ENCODE data around the gene PGD.
"Not testable (repeated sequence)": the region's sequence is repeated elsewhere in the genome, so short reads cannot be mapped to it uniquely, and the experiment has no call there.

The PGD gene

DNA sequence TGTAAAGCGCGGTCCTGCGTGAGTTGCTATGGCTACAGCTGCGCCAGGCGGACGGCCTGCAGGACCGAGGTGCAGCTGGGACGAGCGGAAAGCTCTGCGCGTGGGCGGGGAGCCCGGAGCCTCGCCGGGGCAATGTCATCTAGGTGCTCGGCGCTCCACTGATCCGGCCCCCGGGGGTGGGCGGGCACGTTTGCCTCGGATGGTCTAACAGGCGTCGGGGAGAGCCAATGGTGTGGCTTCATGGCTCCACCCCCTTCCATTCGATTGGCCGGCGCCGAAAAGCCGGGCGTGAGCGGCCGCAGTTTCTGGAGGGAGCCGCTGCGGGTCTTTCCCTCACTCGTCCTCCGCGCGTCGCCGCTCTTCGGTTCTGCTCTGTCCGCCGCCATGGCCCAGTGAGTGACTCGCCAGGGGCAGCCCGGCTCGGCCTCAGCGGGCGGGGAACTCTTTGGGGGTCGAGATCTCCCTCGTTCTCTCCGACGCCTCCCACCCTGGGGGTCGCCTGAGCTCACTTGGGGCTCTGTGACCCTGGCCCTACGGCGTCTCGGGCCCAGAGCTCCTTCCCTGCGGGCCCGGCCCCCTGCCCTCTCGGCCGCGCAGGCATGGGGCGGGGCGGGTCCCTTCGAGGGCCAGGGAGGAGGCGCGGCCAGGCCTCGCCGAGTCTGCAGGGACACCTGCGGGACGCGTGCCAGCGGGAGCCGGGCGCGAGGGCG, at the start of gene PGD:
Gene PGD (plus strand): TSS at position 331 of the 710 bp plus-strand sequence. CDS start 54 bp downstream, at position 385.
- Histone ChIP-seq H3K27ac (ENCODE audit: low read depth, low read length) (peak within 1 kb of the TSS; percentile 79), H3K9ac (ENCODE audit: low read length) (peak within 1 kb of the TSS; percentile 52), H3K4me1 (ENCODE audit: control insufficient read depth, insufficient read depth, low read length) (peaks cover 6% of the 10 kb centered on the region), H3K36me3 (ENCODE audit: control insufficient read depth, insufficient read depth, low read length) (peaks cover 9% of the 10 kb centered on the region), H3K4me3 (ENCODE audit: low read length) (peak within 1 kb of the TSS; percentile 77), H3K27me3 (ENCODE audit: control insufficient read depth, insufficient read depth, low read length) (no peaks in the 10 kb centered on the region)

DNA sequence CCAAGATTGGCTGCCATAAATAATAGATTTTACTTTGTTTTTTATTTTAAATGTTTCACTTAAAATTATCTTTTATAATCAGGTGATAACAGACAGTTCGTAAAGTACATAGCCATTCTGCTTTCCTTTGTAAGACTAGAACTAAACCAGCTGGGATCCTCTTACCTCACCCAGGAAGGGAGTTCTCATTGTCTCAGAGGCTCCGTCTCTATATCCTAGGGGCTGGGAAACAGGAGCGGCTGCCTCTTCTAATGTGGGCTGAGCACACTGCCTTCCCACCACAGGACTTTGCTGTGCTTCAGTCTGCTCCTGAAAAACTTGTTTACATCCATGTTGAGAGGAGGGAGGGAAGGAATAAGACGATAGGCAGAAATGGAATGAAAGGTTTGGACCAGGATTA, 45.6 kb upstream of the PGD start:
- peaks cover 16% of the 10 kb centered on the region for H3K36me3 ChIP-seq (ENCODE audit: control insufficient read depth, insufficient read depth, low read length)
- no peak overlapping the region for H3K4me3 ChIP-seq (ENCODE audit: low read length)
- H3K27ac ChIP-seq (ENCODE audit: low read depth, low read length), result no peak overlapping the region

GRCh38 chr1:10353693-10354092, 45.2 kb upstream of the PGD start:
- peaks cover 12% of the 10 kb centered on the region for H3K36me3 ChIP-seq (ENCODE audit: control insufficient read depth, insufficient read depth, low read length)
- H3K4me1 ChIP-seq (ENCODE audit: control insufficient read depth, insufficient read depth, low read length), result no peaks in the 10 kb centered on the region
- H3K9ac ChIP-seq (ENCODE audit: low read length), result no peak overlapping the region
- no peaks in the 10 kb centered on the region for H3K27me3 ChIP-seq (ENCODE audit: control insufficient read depth, insufficient read depth, low read length)
- H3K27ac ChIP-seq (ENCODE audit: low read depth, low read length), result no peak overlapping the region
- no peak overlapping the region for H3K4me3 ChIP-seq (ENCODE audit: low read length)

More for the DNA sequence above, 45.6 kb upstream of the PGD start:
- no peaks in the 10 kb centered on the region for H3K4me1 ChIP-seq (ENCODE audit: control insufficient read depth, insufficient read depth, low read length)
- no peak overlapping the region for H3K9ac ChIP-seq (ENCODE audit: low read length)
- H3K27me3 ChIP-seq (ENCODE audit: control insufficient read depth, insufficient read depth, low read length), result no peaks in the 10 kb centered on the region

DNA sequence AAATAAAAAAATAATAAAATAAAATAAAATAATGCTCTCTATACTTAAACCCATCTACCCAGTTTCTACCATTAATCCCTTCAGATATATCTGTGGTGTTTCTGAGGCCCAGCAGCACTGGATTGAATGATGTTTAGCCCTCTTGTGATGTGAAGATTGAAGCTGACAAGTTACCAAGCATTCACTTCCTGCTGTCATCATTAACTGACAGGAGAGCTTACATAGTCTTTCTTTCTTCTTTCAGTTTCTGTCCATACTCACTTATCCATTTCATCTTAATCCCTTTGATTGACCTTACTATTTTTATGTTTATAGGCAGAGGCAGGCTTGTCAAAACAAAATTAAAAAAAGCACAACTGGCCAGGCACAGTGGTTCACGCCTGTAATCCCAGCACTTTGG, 38.8 kb upstream of the PGD start:
- Histone ChIP-seq H3K27me3 (ENCODE audit: control insufficient read depth, insufficient read depth, low read length) (no peaks in the 10 kb centered on the region), H3K36me3 (ENCODE audit: control insufficient read depth, insufficient read depth, low read length) (peaks cover 12% of the 10 kb centered on the region), H3K4me3 (ENCODE audit: low read length) (no peak overlapping the region), H3K4me1 (ENCODE audit: control insufficient read depth, insufficient read depth, low read length) (no peaks in the 10 kb centered on the region), H3K9ac (ENCODE audit: low read length) (no peak overlapping the region), H3K27ac (ENCODE audit: low read depth, low read length) (no peak overlapping the region)

GRCh38 chr1:10361515-10361914, 37.3 kb upstream of the PGD start:
- Histone ChIP-seq H3K9ac (ENCODE audit: low read length) (no peak overlapping the region), H3K27me3 (ENCODE audit: control insufficient read depth, insufficient read depth, low read length) (no peaks in the 10 kb centered on the region), H3K36me3 (ENCODE audit: control insufficient read depth, insufficient read depth, low read length) (peaks cover 20% of the 10 kb centered on the region), H3K27ac (ENCODE audit: low read depth, low read length) (no peak overlapping the region), H3K4me3 (ENCODE audit: low read length) (no peak overlapping the region), H3K4me1 (ENCODE audit: control insufficient read depth, insufficient read depth, low read length) (no peaks in the 10 kb centered on the region)

DNA sequence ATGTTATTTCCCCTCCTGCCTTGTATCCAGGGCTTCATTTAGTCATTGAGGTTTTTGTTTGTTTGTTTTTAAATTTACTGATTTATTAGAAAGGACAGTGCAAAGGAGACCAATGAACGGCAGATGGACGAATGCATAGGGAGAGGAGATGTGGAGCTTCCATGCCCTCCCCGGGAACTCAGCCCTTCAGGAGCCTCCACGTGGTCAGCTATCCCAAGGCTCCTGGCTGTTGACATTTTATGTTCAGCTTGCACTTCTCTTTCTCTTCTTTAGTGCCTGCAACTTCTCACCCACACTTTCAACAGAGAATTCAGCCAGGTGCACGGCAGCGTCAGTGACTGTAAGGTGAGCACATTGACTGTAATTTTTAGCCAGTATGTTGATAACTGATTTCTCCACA, 30.7 kb upstream of the PGD start:
- no peak overlapping the region for H3K27ac ChIP-seq (ENCODE audit: low read depth, low read length)
- H3K9ac ChIP-seq (ENCODE audit: low read length), result no peak overlapping the region
- peaks cover 26% of the 10 kb centered on the region for H3K36me3 ChIP-seq (ENCODE audit: control insufficient read depth, insufficient read depth, low read length)
- no peaks in the 10 kb centered on the region for H3K4me1 ChIP-seq (ENCODE audit: control insufficient read depth, insufficient read depth, low read length)
- no peak overlapping the region for H3K4me3 ChIP-seq (ENCODE audit: low read length)
- H3K27me3 ChIP-seq (ENCODE audit: control insufficient read depth, insufficient read depth, low read length), result no peaks in the 10 kb centered on the region

DNA sequence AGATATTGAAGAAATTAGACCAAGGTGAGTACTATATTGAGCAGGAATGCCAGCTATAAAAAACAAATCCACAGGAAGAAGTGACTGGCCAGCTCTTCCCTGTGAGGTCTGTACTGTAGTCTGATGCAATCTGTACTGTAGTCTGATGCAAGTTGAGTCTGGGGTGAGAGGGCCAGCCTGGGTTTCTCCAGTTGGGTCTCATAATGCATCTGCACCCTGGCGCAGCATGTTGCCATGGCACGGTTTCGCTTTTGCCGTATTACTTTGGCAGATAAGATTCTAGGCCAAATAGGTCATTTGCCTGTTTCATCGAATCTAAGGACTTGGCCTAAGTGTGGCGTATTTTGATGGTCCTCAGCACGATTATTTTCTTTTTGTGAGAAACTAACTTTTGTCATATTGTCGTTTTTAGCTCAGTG, 24.4 kb upstream of the PGD start:
- H3K27me3 ChIP-seq (ENCODE audit: control insufficient read depth, insufficient read depth, low read length), result no peaks in the 10 kb centered on the region
- H3K9ac ChIP-seq (ENCODE audit: low read length), result no peak overlapping the region
- H3K4me3 ChIP-seq (ENCODE audit: low read length), result no peak overlapping the region
- H3K4me1 ChIP-seq (ENCODE audit: control insufficient read depth, insufficient read depth, low read length), result no peaks in the 10 kb centered on the region
- H3K27ac ChIP-seq (ENCODE audit: low read depth, low read length), result no peak overlapping the region
- peaks cover 21% of the 10 kb centered on the region for H3K36me3 ChIP-seq (ENCODE audit: control insufficient read depth, insufficient read depth, low read length)

DNA sequence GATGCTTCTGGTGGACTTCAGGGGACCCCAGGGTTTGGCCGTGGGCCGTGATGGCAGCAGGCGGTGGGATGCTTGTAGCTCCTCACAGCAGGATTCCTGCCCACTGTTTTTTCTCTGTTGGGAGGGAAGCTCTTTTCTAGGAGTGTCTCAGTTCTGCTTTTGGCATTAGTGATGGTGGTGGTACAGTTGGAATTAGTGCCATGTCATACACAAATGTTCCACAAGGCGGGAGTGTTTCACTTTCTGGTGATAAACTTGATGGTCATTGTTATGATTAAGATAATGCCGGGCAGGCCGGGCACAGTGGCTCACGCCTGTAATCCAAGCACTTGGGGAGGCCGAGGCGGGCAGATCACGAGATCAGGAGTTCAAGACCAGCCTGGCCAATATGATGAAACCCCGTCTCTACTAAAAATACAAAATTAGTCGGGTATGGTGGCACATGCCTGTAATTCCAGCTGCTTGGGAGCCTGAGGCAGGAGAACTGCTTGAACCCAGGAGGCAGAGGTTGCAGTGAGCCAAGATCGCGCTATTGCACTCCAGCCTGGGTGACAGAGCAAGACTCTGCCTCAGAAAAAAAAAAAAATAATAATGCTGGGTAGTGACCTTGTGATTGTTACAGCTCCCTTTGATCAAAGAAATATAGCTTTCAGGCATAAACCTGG, 21.4 kb upstream of the PGD start:
- H3K27me3 ChIP-seq (ENCODE audit: control insufficient read depth, insufficient read depth, low read length); H3K36me3 ChIP-seq (ENCODE audit: control insufficient read depth, insufficient read depth, low read length); H3K4me3 ChIP-seq (ENCODE audit: low read length); H3K4me1 ChIP-seq (ENCODE audit: control insufficient read depth, insufficient read depth, low read length); H3K9ac ChIP-seq (ENCODE audit: low read length): not testable (repeated sequence)
- H3K27ac ChIP-seq (ENCODE audit: low read depth, low read length), result peak overlapping the region; percentile 32

- H3K4me1 ChIP-seq (ENCODE audit: control insufficient read depth, insufficient read depth, low read length), result no peaks in the 10 kb centered on the region
- no peak overlapping the region for H3K9ac ChIP-seq (ENCODE audit: low read length)
- peaks cover 9% of the 10 kb centered on the region for H3K36me3 ChIP-seq (ENCODE audit: control insufficient read depth, insufficient read depth, low read length)
- peak overlapping the region; percentile 32 for H3K27ac ChIP-seq (ENCODE audit: low read depth, low read length)
- H3K27me3 ChIP-seq (ENCODE audit: control insufficient read depth, insufficient read depth, low read length), result no peaks in the 10 kb centered on the region
- no peak overlapping the region for H3K4me3 ChIP-seq (ENCODE audit: low read length)
Measured at GRCh38 chr1:10378081-10378841, 20.6 kb upstream of the PGD start.

DNA sequence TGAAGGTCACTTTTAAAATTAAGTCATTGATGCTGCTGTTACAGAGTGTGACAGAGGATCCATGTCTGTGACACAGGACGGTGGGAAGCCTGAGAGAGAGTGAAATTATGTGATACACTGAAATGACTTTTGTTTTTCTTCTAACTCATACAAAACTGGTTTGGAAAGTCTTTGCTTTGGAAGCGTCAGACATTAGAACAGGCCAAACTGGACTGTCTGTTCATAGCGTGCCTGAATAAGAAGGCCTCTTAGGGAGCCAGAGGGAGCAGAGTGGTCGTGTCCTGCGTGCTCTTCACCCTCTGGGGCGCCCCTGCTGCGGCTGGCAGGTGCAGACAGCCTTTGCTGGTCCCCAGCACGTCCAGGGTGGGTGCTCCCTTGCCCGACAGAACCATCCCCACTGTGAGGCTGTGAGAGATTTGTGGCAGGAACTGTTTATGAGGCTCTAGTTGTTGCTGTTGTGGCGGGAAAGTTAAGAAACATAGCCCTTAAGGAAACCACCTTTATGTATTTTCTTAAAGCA, 19.7 kb upstream of the PGD start:
- H3K4me3 ChIP-seq (ENCODE audit: low read length), result no peak overlapping the region
- H3K9ac ChIP-seq (ENCODE audit: low read length), result no peak overlapping the region
- no peak overlapping the region for H3K27ac ChIP-seq (ENCODE audit: low read depth, low read length)
- H3K27me3 ChIP-seq (ENCODE audit: control insufficient read depth, insufficient read depth, low read length), result no peaks in the 10 kb centered on the region
- H3K4me1 ChIP-seq (ENCODE audit: control insufficient read depth, insufficient read depth, low read length), result no peaks in the 10 kb centered on the region
- peaks cover 6% of the 10 kb centered on the region for H3K36me3 ChIP-seq (ENCODE audit: control insufficient read depth, insufficient read depth, low read length)

GRCh38 chr1:10379676-10380075, 19.2 kb upstream of the PGD start:
- Histone ChIP-seq H3K36me3 (ENCODE audit: control insufficient read depth, insufficient read depth, low read length) (peaks cover 6% of the 10 kb centered on the region), H3K4me3 (ENCODE audit: low read length) (no peak overlapping the region), H3K27me3 (ENCODE audit: control insufficient read depth, insufficient read depth, low read length) (no peaks in the 10 kb centered on the region), H3K27ac (ENCODE audit: low read depth, low read length) (peak overlapping the region; percentile 3), H3K9ac (ENCODE audit: low read length) (no peak overlapping the region), H3K4me1 (ENCODE audit: control insufficient read depth, insufficient read depth, low read length) (no peaks in the 10 kb centered on the region)

GRCh38 chr1:10380594-10381275, 18.1 kb upstream of the PGD start:
- H3K4me1 ChIP-seq (ENCODE audit: control insufficient read depth, insufficient read depth, low read length), result no peaks in the 10 kb centered on the region
- H3K9ac ChIP-seq (ENCODE audit: low read length), result no peak overlapping the region
- H3K27ac ChIP-seq (ENCODE audit: low read depth, low read length), result no peak overlapping the region
- H3K27me3 ChIP-seq (ENCODE audit: control insufficient read depth, insufficient read depth, low read length), result no peaks in the 10 kb centered on the region
- no peak overlapping the region for H3K4me3 ChIP-seq (ENCODE audit: low read length)
- H3K36me3 ChIP-seq (ENCODE audit: control insufficient read depth, insufficient read depth, low read length), result no peaks in the 10 kb centered on the region
